Measurements from ENCODE around the gene FAM219A.
A peak's percentile ranks its signal among the peaks of the same experiment; 100 is the strongest.
"Not testable (repeated sequence)": the region's sequence is repeated elsewhere in the genome, so short reads cannot be mapped to it uniquely, and the experiment has no call there.

FAM219A gene

GRCh38 chr9:34443976-34444375 is 14.4 kb downstream of the FAM219A start:
- DNase-seq = no peak

DNA sequence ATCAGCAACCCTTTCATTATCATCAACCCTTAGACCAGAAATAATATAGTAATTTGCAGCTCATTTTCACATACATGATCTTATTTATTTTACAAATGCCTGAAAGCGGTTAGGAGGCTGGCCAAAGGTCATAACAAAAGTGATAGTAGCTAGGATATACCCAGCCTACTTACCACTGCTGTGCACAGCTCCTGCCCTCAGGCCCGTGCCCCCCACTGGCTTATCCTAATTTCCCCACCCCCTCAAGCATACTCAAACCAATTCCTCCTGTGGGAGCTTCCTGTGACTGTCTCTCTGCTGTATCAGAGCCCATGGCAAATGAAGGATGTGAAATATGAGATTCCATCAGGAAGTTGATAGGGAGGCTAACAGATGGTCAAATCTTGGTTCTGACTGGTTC is 14.8 kb downstream of the FAM219A start:
- DNase-seq = no peak

GRCh38 chr9:34442770-34443169 is 15.6 kb downstream of the FAM219A start:
- no peak for DNase-seq

DNA sequence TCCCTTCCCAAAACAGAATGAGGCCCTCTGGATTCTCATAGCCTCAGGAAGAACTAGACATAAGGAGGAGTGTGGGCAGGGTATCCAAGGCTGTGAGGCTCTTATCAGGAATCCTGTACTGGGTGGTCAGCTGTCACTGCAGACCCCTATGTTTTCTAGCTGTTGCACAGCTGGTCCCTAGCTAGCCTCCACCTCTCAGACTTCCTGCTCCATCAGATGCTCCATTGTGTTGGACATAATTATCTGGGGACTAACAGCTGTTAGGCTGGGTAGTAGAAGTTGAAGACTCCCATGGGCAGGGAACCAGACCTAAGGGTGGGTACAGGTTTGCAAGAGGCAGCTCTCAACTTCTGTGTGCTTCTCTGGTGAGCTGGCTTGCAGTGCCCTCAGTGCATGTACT is 18.4 kb downstream of the FAM219A start:
- no peak for DNase-seq

DNA sequence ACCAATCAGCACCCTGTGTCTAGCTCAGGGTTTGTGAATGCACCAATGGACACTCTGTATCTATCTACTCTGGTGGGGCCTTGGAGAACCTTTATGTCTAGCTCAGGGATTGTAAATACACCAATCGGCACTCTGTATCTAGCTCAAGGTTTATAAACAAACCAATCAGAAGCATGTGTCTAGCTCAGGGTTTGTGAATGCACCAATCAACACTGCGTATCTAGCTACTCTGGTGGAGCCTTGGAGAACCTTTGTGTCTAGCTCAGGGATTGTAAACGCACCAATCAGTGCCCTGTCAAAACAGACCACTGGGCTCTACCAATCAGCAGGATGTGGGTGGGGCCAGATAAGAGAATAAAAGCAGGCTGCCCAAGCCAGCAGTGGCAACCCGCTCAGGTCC is 19.9 kb downstream of the FAM219A start:
- not testable (repeated sequence) for DNase-seq

- DNase-seq = not testable (repeated sequence)
Observed at GRCh38 chr9:34437926-34438307, 20.5 kb downstream of the FAM219A start.

DNA sequence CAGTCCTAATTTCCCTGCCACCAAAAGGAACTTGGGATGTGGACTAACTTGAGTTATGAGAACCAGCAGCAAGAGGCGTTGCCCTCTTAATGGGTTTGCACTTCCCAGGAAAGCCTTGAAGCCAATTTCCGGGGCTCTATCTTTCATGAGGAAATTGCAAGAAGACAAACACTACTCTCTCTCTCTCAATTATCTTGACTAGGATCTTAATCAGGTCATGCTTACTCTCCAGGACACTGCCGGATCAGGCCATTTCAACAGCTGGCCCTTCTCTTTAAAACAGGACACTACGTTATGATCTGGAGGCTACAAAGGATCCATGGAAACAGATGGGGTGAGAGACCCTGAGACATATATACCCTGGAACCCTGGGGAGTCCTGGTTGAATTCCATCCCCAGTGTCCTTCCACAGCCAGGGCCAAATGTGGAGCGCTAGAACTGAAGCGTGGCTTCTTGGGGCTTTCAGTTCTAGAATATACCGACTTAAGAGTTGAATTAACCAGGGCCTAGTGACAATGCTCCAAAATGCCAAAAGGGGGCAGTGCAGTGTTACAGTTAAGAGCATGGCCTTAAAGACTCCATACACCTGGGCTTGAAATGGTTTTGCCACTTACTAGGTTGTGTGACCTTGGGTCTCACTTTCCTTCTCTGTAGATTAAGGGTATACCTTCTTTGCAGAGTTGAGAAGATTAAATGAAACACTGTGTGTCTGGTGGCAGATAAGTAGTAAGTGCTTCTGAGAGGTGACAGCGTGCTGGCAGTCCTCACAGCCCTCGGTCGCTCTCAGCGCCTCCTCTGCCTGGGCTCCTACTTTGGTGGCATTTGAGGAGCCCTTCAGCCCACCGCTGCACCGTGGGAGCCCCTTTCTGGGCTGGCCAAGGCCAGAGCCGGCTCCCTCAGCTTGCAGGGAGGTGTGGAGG is 21.1 kb downstream of the FAM219A start:
- DNase-seq = peak in 21 of 51 donors; percentile 1 to 47 (median 18)

DNA sequence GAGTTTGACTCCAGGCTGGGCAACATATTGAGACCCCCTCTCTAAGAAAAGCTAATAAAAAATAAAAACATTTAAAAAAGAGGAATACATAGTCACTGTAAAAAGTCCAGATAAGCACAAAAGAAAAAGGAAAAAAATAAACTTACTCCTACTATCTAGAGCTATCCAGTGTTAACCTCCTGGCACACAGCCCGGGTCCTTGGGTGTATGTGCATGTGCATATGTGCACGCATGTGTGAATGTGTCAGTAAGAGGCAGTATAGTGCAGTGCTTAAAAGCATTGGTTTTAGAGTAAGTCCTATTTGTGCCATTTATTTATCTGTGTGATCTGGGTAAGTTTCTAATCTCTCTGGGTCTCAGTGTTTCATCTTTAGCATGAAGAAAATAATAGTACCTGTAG is 26.7 kb downstream of the FAM219A start:
- DNase-seq = no peak

DNA sequence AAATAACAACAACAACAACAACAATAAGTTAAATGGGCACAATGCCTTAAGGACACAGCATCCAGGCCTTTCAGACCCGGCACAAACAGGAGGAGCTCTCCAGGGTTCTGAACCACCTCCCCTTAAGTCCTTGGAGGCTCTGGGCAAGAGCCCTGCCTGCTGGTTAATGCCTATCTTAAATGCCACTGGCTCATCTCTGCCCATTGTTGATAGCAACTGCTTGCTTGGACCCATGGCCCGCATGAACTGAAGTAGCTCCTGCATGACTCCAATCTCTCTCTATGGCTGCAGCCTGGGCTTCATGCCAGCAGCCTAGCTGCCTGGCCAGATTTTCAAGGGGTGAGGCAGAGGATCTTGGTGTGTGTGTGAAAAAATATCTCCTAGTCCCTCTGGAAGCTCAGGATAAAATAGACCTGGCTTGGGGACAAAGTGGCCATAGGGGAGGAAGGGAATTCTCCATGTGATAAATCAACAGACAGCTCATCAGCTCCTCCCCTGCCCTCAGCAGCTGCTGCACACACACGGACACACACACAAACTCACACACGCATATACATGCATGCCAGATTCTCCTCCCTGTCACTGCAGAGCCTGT is 27.4 kb downstream of the FAM219A start:
- DNase-seq = peak in 30 of 51 donors; percentile 2 to 46 (median 20)

GRCh38 chr9:34428325-34428958 is 29.9 kb downstream of the FAM219A start:
- DNase-seq = peak in 8 of 51 donors; percentile 1 to 41 (median 12)

DNA sequence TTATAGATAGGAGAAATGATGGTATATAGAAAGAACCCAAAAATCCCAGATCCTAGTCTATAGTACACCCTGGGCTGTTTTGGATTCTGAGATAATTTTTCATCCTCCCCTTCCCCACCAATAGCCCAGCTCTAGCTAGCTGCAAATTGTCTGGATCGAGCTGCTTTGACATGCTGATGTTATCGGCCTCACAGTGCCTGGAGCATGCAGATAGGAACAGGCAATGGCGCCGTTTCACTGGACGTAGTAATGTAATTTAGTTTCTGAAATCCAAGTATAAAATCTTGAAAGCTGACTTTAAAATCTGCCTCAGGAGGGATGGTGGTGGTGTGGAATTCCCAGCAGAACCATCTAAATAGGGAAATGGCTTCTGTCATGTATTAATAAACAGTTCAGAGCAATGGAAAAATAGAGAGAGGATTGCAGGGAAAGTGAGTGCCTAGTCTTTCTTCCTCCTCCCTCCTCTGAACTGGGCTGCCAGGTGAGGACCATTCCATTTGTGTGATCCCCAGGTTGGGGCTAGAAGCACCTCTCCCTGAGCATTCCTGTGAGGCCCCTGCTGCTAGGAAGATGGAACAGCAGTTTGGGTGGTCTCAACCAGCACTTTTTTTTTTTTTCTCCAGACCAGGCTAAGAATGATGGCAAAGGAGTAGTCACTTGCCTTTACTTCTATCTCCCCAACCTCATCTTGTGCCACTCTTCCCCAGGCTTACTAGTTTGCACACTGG is 31.9 kb downstream of the FAM219A start:
- no peak for DNase-seq

- DNase-seq = no peak
Observed at GRCh38 chr9:34419716-34420504, 38.5 kb downstream of the FAM219A start.

DNA sequence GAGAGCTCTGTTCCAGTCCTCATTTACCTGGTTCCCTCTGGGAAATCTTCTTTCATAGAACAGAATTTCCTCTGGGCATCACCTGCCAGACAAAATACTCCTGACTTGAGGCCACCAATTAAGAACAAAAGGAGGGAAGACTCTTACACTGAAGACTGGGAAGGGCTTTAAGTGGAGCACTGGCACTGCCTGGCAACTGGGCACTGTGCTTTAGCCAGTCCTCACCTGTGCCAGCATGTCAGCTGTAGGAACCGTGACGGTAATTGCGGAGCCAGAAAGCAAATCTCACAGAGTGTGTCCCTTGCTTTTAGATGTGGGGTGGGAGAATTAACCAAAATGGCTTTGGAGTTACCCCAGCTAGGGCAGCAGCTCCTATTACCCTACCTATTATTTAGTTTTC is 40.6 kb downstream of the FAM219A start:
- DNase-seq = peak in 1 of 51 donors; percentile 10

- peak in 20 of 51 donors; percentile 5 to 59 (median 25) for DNase-seq
Observed at GRCh38 chr9:34413231-34413852, 45.0 kb downstream of the FAM219A start.

DNA sequence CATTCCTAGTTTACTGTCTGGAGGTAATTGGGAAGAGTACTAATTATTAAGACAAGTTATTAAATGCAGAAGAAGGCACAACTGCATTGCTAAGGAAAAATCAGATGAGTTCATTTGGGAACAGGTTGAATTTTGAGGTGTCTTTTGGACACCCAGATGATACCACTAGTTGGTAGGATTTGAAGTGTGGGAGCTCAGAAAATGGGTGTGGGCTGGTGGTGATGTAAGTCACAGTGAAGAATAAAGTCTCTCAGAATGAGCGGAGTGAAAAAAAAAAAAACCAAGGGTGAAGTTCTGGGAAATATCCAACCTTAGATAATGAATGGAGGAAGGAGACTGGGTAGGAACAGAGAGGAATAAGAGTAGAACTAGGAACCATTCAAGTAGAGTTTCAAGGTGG is 46.0 kb downstream of the FAM219A start:
- no peak for DNase-seq

- DNase-seq = no peak
Observed at GRCh38 chr9:34409154-34409553, 49.2 kb downstream of the FAM219A start.

- DNase-seq = no peak
Observed at GRCh38 chr9:34408173-34408572, 50.2 kb downstream of the FAM219A start.

DNA sequence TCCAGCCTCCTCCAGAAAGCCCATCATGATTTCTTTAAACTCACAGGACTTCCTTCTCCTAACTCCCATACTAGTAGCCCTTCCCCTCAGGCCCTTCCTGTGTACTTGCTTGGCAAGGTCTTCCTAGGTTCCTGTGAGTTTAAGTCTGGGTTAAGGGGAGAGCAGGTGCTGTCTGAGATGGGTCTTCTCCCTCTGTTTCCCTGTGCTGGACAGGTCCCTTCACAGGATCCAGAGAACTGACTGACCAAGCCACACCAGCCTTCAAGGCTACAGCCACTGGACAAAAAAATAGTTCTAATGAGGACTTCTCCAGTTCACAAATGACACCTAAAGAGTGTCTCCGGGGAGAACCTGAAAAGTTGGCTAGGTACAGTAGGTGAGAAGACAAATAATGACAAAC is 52.2 kb downstream of the FAM219A start:
- no peak for DNase-seq

DNA sequence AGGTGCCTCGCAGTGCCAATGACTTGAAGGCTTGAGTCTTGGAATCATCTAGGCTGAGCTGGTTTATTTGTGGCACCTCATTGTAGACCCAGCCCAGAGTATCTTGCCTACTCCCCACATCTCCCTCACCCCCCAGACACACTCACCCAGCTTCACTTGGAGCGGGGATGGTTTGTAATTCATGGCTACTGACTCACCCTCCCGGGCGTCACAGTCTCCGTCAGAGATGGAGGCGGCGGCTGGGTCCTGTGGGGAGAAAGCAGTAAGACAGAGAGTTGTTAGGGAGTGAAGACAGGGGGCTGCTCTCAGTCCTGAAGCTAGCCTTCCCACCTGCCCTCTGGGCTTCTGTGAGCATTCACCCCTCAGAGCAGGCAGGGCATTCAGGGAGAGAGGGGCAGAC is 52.7 kb downstream of the FAM219A start:
- DNase-seq = peak in 2 of 51 donors; percentile 14 to 77
